HG02970 (cell line): ENCODE measurements around the gene MTCH2.
"Not testable (repeated sequence)": the region's sequence is repeated elsewhere in the genome, so short reads cannot be mapped to it uniquely, and the experiment has no call there.

Source experiments
- ATAC-seq: cut with Tn5 transposase; IDR thresholded peaks from one replicate; pipeline ENCODE4 v1.9.1; 2021; ENCODE audit warnings: mild to moderate bottlenecking, moderate library complexity, moderate number of reproducible peaks; ENCODE audit not compliant: unreplicated experiment, low FRiP score

Gene MTCH2

DNA sequence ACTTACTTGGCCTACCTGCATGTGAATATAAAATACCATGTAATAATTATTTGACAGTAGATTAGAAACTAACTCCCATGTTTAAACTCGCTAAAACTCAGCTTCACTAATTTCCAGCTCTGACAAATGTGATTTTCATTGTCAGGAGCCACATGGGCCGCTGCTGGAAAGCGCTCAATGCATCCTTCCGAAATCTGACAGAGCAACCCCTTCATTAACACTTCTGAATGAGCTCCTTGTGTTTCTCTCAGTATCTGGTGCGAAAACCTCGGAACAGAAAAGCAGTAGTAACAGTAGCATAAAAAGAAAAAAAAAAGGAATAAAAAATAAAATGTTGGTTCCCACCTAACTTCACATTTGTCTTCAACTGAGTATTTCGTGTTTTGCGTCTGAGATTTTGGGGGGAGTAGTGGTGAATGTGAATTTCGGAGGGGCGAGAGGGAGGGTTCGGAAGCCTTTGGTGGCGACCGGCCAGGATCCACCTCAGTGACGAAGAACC, 710 bp downstream of the MTCH2 start:
- ATAC-seq: no peak

DNA sequence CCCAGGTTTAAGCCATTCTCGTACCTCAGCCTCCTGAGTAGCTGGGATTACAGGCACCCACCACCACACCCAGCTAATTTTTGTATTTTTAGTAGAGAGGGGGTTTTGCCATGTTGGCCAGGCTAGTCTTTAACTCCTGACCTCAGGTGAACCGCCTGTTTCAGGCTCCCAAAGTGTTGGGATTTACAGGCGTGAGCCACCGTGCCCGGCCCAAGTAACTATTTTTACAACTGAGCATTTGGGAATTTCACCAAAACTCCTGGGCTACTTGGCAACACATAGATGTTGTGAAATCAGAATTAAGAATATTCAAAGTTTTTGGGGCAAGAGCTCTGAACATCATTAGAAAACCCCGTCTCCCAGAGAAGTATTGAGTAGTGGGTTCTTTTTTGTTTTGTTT, 1.9 kb downstream of the MTCH2 start:
- ATAC-seq: not testable (repeated sequence)

DNA sequence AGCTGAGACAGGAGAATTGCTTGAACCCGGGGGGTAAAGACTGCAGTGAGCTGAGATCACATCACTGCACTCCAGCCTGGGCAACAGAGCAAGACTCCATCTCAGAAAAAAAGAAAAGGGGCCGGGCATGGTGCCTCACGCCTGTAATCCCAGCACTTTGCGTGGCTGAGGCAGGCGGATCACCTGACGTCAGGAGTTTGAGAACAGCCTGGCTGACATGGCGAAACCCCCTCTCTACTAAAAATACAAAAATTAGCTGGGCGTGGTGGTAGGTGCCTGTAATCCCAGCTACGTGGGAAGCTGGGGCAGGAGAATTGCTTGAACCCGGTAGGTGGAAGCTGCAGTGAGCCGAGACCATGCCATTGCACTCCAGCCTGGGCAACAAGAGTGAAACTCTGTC, 6.0 kb downstream of the MTCH2 start:
- ATAC-seq: not testable (repeated sequence)

DNA sequence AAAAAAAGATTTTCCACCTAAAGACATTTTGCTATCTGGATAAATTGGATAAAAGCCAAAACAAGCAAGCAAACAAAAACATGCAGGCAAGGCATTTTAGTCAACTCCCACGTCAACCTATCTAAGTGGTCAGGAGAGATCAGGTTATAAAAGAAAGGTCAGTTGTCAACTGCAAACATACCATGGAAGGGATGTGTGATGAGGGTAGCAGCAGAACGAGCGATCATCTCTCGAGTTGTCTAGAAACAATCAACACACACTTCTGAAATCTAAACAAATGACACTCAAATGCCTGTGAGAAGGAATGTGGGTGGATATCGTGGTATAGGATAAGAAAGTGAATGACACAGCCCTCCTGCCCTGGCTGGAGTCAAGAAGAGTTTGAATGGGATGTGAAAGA, 10.9 kb downstream of the MTCH2 start:
- no peak for ATAC-seq

DNA sequence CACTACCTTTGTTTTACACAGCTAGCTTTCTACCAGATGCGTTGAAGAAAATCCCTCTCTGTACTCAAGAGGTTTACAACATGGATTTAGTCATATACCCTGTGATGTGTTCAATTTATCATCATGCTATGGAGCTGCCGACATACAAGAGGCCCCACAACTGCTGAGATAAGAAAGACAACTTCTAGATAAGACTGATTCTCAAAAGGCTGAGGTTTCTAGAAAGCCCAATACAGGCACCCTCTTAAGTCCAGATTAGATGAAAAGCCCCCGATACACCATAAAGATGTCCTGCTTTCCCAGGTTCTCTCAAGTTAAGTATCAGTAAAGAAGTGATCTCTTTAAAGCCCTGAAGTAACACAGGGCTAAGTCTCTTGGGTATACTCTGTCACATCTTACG, 14.3 kb downstream of the MTCH2 start:
- ATAC-seq: no peak

DNA sequence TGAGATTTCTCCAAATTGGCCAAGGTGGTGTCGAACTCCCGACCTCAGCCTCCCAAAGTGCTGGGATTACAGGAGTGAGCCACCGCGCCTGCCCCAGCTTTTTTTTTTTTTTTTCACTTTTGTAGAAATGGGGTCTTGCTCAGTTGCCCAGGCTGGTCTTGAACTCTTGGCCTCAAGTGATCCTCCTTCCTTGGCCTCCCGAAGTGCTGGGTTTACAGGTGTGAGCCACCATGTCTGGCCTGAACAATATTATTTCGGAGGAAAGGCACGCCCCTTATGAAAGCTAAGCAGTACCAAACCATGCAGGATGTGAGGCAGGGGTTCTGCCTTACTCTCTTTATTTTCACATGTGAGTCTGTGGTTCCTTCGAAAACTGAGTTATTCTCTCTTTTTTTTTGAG, 16.1 kb downstream of the MTCH2 start:
- no peak for ATAC-seq

DNA sequence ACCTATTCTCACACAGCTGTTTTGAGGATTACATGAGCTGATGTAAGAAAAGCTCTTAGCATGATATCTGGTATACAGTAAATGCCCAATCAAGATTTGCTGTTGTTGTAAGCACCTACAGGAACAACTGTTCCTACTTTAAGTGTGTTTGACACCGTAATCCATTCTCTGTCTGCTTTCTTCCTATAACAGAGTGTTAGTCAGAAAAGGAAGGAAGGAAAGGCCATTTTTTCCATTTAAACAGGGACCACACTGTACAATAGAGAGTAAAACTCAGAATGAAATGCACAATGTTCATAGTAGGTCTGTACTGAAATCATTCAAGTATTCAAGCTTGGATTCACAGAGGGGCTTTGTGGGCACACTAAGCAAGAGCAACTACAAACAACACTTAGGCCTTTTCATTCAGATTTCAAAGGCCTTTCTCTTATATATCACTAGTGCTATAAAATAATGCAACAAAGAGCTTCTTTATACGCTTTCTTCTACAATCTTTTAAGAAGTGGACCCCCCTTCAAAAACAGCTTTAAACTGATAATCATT, 21.5 kb downstream of the MTCH2 start:
- ATAC-seq: no peak

DNA sequence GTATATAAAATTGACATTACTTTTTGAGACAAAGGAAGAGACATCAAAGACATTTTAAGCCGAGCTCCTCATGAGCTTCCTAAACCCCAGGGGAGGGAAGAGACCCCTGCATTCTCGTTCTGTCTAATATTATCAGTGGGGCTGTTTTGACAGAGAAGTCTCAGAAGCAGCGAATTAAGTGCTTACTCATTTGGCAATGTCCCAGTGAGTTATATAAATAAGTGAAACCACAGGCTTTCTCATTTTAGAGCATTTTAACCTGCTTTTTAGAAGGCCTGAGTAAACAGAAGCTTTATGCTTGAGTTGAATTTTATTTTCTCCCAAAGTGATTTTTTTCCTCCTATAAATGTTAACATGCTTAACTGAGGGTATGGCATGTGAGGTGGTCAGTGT, 24.9 kb downstream of the MTCH2 start:
- no peak for ATAC-seq

DNA sequence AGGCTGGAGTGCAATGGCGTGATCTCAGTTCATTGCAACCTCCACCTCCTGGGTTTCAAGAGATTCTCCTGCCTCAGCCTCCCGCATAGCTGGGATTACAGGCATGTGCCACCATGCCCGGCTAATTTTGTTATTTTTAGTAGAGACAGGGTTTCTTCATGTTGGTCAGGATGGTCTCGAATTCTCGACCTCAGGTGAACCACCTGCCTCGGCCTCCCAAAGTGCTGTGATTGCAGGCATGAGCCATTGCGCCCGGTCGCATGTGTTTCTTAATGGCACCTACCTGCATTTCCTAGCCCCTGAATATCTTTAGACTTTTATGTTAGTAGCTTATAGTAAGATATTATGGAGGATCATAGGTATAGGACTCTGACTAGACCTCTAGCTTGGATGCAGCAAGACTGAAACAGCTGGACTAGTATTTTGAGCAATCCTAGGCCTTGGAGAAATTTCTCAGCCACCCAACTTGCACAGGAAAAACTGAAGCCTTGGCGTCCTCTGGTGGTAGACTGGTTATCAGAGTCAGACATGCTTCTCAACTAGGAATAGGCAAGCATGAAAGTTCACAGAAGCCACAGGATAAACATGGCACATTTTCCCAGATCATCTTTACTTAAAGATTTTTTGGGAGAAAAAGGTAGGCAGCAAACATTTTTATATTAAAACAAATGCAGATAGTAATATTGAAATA, 25.5 kb downstream of the MTCH2 start:
- ATAC-seq: no peak

DNA sequence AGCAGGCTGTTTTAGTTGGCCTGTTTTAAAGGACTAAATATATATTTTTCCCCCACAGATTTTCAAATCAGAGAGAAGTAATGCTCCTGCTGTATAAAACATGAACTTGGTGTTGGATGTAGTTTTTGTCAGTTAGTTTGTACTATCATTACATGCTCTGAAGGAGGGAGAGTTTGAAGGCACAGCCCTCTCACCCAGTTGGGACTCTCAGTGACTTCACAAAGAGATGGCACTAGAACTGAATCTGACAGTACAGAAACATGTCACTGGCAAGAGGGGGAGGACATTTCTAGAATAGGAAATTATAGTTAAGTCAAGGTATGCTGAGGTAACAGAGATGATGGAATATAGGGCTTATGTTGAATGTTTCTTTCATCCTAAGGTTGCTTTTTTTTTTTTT, 27.1 kb downstream of the MTCH2 start:
- ATAC-seq: no peak

DNA sequence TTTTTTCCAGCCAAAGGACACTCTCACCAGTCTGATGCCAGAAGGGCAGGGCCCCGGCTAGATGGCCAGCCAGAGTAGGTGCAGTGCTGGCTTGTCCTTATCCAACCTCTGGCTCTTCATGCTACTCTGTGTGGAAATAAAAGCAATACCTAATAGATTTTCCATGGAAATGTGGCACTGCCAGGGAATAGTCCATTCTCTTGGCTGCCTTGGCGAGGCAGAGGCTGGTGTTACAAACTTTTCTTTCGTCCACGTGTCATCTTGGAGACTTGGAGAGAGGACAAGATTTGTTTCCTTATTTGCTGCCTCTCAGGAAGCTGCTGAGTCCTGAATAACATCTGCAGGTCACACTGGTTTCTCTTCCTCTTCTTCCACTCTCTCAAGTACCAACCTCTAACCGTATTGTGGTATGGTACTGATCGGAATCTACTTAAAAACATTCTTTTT, 31.0 kb downstream of the MTCH2 start:
- no peak for ATAC-seq

DNA sequence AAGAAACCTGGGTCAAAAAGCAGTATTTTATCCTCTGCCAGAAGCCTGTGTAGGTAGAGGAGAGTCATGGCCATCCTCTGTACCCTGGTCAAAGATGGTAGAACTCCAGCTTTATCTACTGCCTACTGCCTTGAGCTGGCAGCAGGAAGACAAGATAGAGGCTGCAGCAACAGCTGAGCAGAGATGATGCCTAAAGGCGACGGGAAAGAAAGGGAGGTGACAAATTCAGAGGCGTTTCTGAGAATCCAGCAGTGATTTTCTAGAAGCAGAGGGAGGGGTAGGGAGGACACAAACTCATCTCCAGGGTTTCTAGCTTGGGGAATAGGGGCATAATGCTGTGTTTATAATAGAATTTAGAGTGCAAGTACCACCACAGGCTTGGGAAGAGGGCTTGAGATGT, 32.7 kb downstream of the MTCH2 start:
- ATAC-seq: no peak

DNA sequence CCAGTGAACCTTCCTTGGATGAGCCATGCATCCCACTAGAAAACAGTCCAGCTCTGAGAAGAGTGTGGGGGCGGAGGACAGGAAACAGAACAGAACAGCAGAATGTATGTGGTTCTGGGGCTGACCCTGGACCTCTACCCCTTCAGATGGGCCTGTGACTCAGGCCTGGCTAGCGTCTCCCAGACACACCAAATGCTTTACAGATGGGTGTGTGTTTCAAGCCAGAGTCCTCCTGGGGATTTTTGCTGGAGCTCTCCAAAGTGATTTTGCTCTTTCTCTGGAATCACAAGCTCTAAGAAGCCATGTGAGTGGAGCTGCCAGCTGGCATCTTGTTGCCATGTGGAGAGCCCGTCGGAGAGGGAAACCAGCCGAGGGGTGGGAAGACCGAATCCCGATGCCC, 35.0 kb downstream of the MTCH2 start:
- ATAC-seq: no peak

DNA sequence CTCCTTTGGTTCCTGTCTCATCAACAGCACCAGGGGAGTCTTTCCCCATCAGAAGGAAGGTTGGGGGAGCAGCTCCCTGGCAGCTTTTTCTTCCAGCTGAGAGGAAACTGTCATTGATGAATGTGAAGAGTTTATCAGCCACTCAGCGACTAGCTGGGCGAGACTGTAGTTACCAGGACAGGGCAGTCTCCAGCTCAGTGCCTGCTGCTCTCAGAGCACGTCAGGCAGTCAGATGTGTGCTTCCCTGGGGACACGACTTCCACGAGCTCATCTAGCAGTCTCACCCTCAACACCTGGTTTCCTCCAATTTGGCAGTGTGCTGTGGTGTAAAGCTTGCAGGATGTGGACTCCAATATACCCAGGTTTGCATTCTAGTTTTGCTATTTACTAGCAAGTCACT, 35.6 kb downstream of the MTCH2 start:
- ATAC-seq: no peak

DNA sequence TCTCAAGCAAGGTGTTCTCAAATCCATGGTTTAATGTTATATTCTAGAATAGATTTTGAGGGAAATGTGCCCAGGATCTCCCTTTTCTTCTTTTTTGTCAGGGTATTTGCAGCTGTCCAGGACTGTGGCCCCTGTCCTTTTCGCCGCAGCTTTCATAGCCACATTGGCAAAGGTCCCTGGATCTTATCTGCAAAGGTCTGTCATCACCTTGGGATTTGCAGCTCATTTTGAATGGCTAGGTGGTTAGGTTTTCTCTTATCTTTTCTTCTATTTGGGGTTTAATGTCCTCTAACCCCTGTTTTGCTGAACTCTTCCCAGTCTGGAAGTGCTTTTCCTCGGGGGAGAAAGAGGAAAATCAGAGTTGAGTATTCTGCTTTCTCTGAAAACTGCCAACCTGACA, 36.4 kb downstream of the MTCH2 start:
- ATAC-seq: no peak

DNA sequence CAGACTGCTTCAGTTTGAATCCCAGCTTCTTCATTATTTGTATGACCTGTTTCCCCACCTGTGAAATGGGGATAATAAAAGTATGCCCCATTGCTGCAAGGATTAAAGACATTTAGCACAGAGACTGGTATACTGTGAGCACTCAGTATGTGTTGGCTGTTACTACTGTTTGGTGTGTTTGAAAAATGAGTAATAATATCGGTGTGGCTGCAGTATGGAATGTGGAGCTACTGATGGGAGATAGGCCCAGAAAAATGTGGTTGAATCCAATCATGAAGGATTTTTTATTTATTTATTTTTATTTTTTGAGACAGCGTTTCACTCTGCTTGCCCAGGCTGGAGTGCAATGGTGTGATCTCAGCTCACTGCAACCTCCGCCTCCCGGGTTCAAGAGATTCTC, 39.1 kb downstream of the MTCH2 start:
- ATAC-seq: no peak

DNA sequence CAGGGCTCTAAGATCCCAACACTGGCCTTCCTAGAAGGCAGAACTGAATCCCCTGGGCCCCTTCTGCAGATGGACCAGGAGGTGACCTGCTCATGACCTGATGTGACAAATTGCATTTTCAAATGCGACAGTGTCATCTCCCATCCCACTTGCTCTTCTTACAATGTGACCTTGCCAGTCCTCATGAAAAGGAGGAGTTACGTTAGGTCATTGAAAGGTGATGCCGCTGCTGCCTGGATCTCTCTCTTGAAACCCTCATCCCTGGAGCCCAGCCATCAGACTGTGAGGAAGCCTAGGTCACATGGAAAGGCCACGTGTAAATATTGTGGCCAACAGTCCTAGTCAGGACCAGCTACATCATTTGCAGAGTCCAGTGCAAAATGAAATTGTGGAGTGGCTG, 42.5 kb downstream of the MTCH2 start:
- ATAC-seq: no peak

DNA sequence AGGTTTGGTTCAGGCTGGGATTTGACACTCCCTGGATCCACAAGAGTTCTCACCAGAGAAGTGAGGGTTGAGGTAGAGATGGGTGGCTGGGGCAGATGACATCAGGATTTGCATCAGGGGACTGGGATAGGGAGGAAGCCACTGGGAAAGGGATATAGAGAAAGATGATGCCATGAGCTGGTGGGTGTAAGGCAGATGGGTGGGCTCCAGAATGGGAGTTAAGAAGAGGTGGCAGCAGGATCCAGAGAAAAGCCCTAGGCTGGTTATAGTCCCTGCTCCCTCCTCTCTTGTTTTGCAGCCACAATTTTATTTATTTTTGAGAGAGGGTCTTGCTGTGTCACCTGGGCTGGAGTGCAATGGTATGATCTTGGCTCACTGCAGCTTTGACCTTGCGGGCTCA, 46.4 kb downstream of the MTCH2 start:
- no peak for ATAC-seq

DNA sequence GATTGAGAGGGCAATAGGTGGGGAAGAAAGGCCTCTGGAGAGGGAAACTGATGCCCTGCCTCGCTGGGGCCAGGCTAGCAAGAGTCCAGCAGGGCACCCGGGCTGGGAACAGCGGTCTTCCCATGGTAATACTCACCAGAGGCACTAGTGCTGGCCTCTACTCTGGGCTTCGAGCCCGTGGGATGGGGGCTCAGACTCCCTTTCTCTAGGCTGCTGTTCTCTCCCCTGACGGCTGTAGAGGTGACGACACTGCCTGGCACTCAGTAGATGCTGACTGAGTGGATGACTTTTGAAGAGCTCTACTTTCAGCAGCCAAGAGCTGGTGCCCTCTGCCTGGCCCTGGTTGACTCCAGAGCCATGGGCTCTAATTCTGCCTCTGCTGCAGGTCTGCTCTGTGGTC, 47.3 kb downstream of the MTCH2 start:
- ATAC-seq: no peak

DNA sequence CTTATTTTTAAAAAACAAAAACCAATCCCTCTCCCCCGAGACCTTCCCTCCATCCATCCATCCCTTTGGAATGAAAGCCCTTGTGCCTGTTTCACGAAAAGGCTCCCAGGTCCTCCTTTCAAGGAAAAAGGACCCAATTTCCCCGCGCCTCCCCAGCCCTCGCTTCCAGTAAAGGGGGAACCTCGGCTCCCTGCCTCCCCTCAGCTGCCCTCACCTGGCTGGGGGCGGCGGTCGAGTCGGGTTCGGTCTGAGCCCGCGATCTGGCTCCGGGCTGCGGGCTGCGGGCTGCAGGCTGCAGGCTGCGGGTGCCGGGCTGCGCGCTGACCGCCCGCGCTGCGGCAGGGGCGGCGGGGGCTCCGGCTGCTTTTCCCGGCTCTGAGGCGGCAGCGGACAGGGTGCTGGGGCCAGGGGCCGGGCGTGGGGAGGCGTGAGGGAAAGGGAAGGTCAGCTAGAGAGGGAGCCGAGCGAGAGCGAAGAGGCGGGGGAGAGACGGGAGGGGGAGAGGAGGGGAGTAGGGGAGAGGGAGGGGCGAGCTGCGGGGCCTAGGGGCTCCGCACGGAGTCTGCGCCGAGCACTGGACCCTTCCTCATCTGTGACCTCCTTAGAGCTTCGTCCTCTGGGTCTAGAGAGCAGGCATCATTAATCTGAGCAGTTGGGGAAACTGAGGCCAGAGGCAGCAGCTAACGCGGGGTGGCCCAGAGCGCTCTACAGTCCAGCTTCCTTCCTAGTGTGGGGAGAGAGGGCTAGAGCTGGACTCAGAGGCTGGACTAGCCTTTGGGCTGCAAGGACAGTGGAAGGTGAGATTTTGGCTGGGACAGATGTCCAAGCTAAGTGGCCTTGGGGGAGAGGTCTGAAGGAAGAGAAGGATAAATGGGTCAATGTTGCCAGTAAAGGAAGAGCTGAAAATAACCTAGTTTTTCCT, 48.2 kb downstream of the MTCH2 start, which contains the start of gene C1QTNF4:
Gene C1QTNF4, minus strand, starts transcription at position 478 of the 922 bp plus-strand sequence. CDS start 3,601 bp downstream, outside the sequence.
- no peak for ATAC-seq

DNA sequence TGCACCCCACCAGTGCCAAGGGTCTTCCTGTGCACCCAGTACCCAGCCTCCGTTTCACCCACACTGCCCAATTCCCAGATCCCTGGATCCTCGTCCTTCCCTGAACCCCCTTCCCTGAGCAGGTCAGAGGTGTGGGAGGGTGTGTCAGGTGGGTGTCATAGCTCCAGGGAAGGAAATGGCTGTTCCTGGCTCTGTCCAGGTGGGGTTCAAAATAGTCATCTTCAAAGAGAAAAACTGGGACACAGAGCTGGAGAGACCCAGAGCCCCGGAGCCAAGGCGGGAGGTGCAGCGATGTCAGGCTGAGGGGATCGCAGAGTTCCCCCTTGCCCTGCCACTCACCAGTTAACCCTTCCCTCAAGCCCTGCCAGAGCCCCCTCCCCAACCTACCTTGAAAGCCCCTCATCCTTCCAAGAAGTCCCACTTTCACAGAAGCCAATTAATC, 48.8 kb downstream of the MTCH2 start:
- no peak for ATAC-seq
